Measurements from ENCODE around the gene SLC4A4. TPM values are rescaled to one million over a fixed set of nuclear protein-coding genes. Genes with fewer than 3 reads are reported as not detected.

The SLC4A4 gene
- total and polyA plus RNA-seq, 2 of the 13 experiments (the other 11 are each of a cell fraction or from before 2014, with no cell fraction given), result 0.01 TPM; not detected in 1

GRCh38 chr4:71586087-71586763 is 247.4 kb downstream of the SLC4A4 start (continued):
- TF ChIP-seq, protein P1, sequence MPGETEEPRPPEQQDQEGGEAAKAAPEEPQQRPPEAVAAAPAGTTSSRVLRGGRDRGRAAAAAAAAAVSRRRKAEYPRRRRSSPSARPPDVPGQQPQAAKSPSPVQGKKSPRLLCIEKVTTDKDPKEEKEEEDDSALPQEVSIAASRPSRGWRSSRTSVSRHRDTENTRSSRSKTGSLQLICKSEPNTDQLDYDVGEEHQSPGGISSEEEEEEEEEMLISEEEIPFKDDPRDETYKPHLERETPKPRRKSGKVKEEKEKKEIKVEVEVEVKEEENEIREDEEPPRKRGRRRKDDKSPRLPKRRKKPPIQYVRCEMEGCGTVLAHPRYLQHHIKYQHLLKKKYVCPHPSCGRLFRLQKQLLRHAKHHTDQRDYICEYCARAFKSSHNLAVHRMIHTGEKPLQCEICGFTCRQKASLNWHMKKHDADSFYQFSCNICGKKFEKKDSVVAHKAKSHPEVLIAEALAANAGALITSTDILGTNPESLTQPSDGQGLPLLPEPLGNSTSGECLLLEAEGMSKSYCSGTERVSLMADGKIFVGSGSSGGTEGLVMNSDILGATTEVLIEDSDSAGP (CRISPR knock-in tag; IDR thresholded peaks at IDR 0.05; ENCODE audit: borderline replicate concordance), result no peak
- TF ChIP-seq TERF1 (CRISPR knock-in tag; IDR thresholded peaks at IDR 0.05), result no peak
- TF ChIP-seq MED1 (CRISPR knock-in tag; IDR thresholded peaks at IDR 0.05), result no peak
- TF ChIP-seq HOMEZ (CRISPR knock-in tag; IDR thresholded peaks at IDR 0.05; ENCODE audit: low read depth), result no peak
- TF ChIP-seq ZNF543 (CRISPR knock-in tag; IDR thresholded peaks at IDR 0.05), result no peak
- TF ChIP-seq TCF7 (IDR thresholded peaks at IDR 0.05; ENCODE audit: low read depth), result no peak
- TF ChIP-seq, protein P2, sequence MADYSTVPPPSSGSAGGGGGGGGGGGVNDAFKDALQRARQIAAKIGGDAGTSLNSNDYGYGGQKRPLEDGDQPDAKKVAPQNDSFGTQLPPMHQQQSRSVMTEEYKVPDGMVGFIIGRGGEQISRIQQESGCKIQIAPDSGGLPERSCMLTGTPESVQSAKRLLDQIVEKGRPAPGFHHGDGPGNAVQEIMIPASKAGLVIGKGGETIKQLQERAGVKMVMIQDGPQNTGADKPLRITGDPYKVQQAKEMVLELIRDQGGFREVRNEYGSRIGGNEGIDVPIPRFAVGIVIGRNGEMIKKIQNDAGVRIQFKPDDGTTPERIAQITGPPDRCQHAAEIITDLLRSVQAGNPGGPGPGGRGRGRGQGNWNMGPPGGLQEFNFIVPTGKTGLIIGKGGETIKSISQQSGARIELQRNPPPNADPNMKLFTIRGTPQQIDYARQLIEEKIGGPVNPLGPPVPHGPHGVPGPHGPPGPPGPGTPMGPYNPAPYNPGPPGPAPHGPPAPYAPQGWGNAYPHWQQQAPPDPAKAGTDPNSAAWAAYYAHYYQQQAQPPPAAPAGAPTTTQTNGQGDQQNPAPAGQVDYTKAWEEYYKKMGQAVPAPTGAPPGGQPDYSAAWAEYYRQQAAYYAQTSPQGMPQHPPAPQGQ (CRISPR knock-in tag; IDR thresholded peaks at IDR 0.05; ENCODE audit: borderline replicate concordance), result no peak

Measured in HepG2 (cell line).